SJCRH30 (cell line): ENCODE measurements around the gene TMEM143. TPM values are rescaled to one million over a fixed set of nuclear protein-coding genes. Genes with fewer than 3 reads are reported as not detected.

Source experiments
- DNase-seq, 2 experiments: peaks; one replicate each; pipeline ENCODE4 v3.0.0-alpha.2; 2015 to 2020
- H3K27ac ChIP-seq: fragments of 250-450 bp; sonication (Bioruptor Pico); 2 replicates; pipeline ENCODE4 v1.5.1; 2020; ENCODE audit warnings: mild to moderate bottlenecking, moderate library complexity
- H3K27me3 ChIP-seq: fragments of 250-450 bp; sonication (Bioruptor Pico); 2 replicates; pipeline ENCODE4 v1.5.1; 2020; ENCODE audit warnings: mild to moderate bottlenecking, moderate library complexity
- H3K36me3 ChIP-seq: fragments of 250-450 bp; sonication (Bioruptor Pico); 2 replicates; pipeline ENCODE4 v1.5.1; 2020; ENCODE audit warnings: mild to moderate bottlenecking, moderate library complexity
- H3K4me1 ChIP-seq: fragments of 250-450 bp; sonication (Bioruptor Pico); 2 replicates; pipeline ENCODE4 v1.5.1; 2020; ENCODE audit warnings: mild to moderate bottlenecking, moderate library complexity
- H3K4me3 ChIP-seq: fragments of 250-450 bp; sonication (Bioruptor Pico); 2 replicates; pipeline ENCODE4 v1.5.1; 2020; ENCODE audit warnings: mild to moderate bottlenecking, moderate library complexity
- H3K9me3 ChIP-seq: fragments of 250-450 bp; sonication (Bioruptor Pico); replicated peaks from 2 replicates; pipeline ENCODE4 v1.5.1; 2020; ENCODE audit warnings: mild to moderate bottlenecking, moderate library complexity
- total RNA-seq: library from RNA; depleted of rRNA; stranded (reverse); fragments of >200 nt; shearing (Covaris generic); gene quantifications from 2 replicates; pipeline ENCODE4 v1.2.3, GENCODE V29; 2014

TMEM143 gene
- total RNA-seq, 1 experiment from 2014 or later, result 2.6 TPM

DNA sequence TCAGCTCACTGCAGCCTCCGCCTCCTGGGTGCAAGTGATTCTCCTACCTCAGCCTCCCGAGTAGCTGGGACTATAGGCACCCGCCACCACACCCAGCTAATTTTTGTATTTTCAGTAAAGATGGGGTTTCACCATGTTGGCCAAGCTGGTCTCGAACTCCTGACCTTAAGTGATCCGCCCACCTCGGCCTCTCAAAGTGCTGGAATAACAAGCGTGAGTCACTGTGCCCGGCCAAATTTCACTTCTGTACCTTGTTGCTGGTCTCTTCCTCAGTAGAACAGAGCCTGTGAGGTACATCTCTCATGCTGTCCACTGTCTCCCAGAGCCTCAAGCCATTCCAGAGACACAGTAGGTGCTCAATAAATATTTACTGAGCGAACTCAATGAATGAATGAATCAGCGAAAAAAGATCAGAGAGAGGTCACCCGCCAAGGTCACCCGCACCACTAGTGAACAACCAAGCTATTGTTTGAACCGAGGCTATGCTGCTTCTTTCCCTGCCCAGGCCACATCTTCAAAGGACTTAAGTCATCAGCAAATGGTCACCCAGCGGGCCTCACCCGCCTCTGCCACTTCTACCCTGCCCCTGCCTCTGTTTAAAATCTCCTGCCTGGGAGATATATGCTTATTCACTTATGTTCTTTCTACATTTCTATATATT is 9.3 kb downstream of the TMEM143 start:
- Histone ChIP-seq H3K9me3 (no peaks in the 10 kb centered on the region), H3K27me3 (no peaks in the 10 kb centered on the region)
- DNase-seq, result peak; percentile 60 to 66

DNA sequence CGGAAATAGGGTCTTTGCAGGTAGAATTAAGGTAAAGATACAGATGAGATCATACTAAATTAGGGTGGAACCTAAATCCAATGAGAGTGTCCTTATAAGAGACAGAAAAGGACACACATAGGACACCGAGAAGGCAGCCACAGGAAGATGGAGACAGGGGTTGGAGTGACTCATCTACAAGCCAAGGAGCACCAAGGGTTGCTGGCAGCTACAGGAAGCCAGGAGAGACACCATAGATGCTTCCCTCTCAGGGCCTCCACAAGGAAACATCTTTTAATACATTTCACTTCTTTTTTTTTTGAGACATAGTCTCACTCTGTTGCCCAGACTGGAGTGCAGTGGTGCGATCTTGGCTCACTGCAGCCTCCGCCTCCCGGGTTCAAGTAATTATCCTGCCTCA is 10.1 kb downstream of the TMEM143 start:
- no peak for DNase-seq
- Histone ChIP-seq H3K27me3 (no peaks in the 10 kb centered on the region), H3K4me3 (no peak overlapping the region), H3K36me3 (no peaks in the 10 kb centered on the region), H3K9me3 (no peaks in the 10 kb centered on the region), H3K27ac (no peak overlapping the region), H3K4me1 (0 out of 2 replicates have a peak, but pooled peaks cover 4% of the 10 kb centered on the region)

More for the DNA sequence above, 9.3 kb downstream of the TMEM143 start:
- Histone ChIP-seq H3K4me3 (no peak overlapping the region), H3K4me1 (0 out of 2 replicates have a peak, but pooled peaks cover 4% of the 10 kb centered on the region), H3K27ac (no peak overlapping the region), H3K36me3 (no peaks in the 10 kb centered on the region)

DNA sequence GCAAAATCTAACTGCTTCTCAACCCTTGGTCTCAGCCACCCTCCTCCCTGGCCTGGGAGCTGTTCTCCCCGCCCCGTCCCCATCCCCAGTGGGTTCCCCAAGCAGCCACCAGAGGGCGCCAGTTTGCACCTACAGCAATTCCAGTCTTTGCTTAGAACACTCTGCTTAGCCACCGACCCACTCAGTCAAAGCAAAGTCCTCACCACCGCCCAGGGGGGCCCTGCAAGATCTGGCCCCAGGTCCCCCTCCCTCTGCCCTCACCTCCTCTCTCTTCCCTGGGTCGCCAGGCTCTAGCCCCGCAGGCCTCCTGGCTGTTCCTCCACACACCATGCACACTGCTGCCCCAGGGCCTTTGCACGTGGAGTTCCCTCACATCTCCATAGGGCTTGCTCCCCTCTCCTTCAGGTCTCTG is 12.4 kb downstream of the TMEM143 start:
- H3K27ac ChIP-seq, result no peak overlapping the region
- no peaks in the 10 kb centered on the region for H3K36me3 ChIP-seq
- 0 out of 2 replicates have a peak, but pooled peaks cover 4% of the 10 kb centered on the region for H3K4me1 ChIP-seq
- H3K27me3 ChIP-seq, result no peaks in the 10 kb centered on the region
- DNase-seq, result peak; percentile 70 to 81
- H3K4me3 ChIP-seq, result no peak overlapping the region
- no peaks in the 10 kb centered on the region for H3K9me3 ChIP-seq

DNA sequence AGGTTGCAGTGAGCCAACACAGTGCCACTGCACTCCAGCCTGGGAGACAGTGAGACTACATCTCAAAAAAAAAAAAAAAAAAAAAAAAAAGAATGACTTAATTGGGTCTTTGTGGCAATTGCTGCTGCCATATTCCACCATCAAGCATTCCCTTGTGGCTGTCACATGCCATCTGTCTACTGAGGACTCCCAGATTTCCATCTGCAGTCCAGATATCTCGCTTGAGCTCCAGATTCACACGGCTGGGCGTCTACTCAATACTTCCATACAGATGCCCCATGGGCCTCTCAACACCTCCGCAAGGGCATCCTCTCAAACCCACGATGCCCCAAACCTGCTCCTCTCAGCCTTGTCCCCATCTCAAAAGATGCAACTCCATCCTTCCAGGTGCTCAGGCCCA is 12.9 kb downstream of the TMEM143 start:
- Histone ChIP-seq H3K4me1 (0 out of 2 replicates have a peak, but pooled peaks cover 4% of the 10 kb centered on the region), H3K27me3 (no peaks in the 10 kb centered on the region), H3K36me3 (no peaks in the 10 kb centered on the region), H3K4me3 (no peak overlapping the region), H3K27ac (no peak overlapping the region), H3K9me3 (no peaks in the 10 kb centered on the region)
- DNase-seq, result no peak

DNA sequence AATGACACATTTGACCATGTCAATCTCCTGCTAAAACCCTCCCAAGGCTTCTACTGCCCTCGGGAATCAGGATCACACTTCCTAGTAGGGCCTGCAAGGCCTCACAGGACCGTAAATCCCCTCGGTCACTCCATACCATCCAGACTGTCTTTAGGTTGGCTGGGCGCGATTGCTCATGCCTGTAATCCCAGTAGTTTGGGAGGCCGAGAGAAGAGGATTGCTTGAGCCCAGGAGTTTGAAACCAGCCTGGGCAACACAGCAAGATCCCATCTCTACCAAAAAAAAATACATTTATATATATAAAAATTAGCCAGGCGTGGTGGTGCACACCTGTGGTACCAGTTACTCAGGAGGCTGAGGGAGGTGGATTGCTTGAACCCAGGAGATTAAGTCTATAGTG is 15.0 kb downstream of the TMEM143 start:
- H3K9me3 ChIP-seq, result no peaks in the 10 kb centered on the region
- H3K36me3 ChIP-seq, result no peaks in the 10 kb centered on the region
- DNase-seq, result no peak
- H3K27me3 ChIP-seq, result no peaks in the 10 kb centered on the region
- H3K4me1 ChIP-seq, result no peaks in the 10 kb centered on the region
- no peak overlapping the region for H3K27ac ChIP-seq
- no peak overlapping the region for H3K4me3 ChIP-seq

DNA sequence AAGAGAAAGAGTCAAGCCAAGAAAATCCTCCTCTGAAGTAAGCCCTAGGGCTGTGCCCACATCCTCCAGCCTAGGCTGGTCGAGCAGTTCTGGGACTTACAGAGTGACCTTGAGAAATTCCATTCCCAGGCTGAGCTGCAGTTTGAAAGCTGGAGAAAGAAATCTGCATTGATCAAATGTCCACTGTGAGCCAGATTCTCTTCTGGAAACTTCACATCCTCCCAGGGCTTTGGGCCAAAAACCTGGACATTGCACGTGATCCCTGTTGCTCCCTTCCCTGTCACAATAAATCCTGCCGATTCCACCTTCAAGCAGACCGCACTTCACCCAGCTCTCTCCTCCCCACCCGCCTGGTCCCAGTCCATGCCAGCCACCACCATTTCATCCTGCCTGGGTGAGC is 15.7 kb downstream of the TMEM143 start:
- Histone ChIP-seq H3K4me1 (no peaks in the 10 kb centered on the region), H3K36me3 (no peaks in the 10 kb centered on the region), H3K27me3 (no peaks in the 10 kb centered on the region), H3K9me3 (no peaks in the 10 kb centered on the region), H3K27ac (no peak overlapping the region), H3K4me3 (no peak overlapping the region)
- DNase-seq, result no peak

DNA sequence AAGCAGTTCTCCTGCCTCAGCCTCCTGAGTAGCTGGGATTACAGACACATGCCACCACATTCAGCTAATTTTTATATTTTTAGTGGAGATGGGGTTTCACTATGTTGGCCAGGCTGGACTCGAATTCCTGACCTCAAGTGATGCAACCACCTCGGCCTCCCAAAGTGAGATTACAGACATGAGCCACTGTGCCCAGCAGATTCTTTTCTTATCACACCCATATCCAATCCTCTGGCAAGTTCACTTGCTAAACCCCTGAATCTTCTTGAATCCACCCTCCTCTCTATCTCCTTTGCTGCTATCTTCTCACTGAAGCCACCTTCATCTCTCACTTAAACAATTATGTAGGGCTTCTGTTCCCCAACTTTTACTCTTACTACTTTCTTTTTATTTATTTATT is 17.5 kb downstream of the TMEM143 start:
- Histone ChIP-seq H3K27ac (no peak overlapping the region), H3K4me1 (no peaks in the 10 kb centered on the region), H3K27me3 (no peaks in the 10 kb centered on the region)

DNA sequence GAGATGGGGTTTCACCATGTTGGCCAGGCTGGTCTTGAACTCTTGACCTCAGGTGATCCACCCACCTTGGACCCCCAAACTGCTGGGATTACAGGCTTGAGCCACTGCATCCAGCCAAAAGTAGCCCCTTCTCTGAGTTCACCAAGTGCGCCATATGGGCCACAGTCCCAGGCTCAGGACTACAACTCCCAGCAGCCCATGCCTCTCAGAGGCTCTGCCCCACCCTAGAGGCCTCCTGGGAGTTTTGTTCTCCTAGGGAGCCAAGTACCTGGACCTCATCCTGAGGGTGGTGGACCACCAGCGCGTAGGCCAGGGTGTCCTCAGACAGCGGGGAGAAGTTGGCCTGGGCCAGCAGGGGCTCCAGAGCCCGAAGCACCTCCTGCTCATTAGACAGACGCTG is 18.8 kb downstream of the TMEM143 start:
- H3K4me1 ChIP-seq, result no peaks in the 10 kb centered on the region
- no peak for DNase-seq
- H3K27me3 ChIP-seq, result no peaks in the 10 kb centered on the region

More for the DNA sequence above, 17.5 kb downstream of the TMEM143 start:
- H3K4me3 ChIP-seq, result no peak overlapping the region
- H3K9me3 ChIP-seq, result no peaks in the 10 kb centered on the region
- DNase-seq, result no peak
- H3K36me3 ChIP-seq, result no peaks in the 10 kb centered on the region

DNA sequence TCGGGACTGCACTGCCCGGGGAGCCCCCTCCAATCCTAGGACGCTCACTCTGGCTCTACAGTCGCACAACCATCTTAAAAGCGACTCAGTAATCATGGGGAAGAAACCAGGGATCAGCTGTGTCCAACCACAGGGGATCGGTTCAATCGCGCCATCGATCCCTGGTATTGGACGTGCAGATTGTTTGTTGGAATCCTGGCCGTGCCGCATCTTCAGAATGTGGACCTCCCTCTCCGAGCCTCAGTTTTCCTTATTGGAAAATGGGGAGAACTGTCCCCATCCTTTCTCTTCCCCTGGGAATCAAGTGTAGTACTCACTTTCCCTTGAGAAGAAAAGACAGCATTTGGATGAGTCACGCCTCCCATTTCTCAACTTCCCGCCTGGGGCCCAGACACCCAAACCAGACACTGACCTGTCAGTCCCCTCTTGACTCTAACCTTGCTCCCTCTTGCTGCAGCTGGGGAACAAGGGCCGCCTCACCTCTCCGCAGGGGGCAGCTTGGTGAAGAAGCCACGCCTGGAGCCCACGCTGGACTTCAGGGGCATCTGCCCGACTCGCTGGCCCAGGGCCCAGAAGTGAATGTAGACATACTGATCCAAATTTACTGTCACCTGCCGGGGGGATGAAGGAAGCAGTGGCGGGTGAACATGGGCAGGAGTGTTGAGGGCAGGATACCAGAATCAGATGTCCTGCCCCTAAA is 20.7 kb downstream of the TMEM143 start:
- no peaks in the 10 kb centered on the region for H3K36me3 ChIP-seq
- no peaks in the 10 kb centered on the region for H3K27me3 ChIP-seq
- H3K27ac ChIP-seq, result no peak overlapping the region
- H3K4me1 ChIP-seq, result no peaks in the 10 kb centered on the region
- DNase-seq, result no peak
- no peaks in the 10 kb centered on the region for H3K9me3 ChIP-seq
- H3K4me3 ChIP-seq, result no peak overlapping the region

More for the DNA sequence above, 18.8 kb downstream of the TMEM143 start:
- Histone ChIP-seq H3K36me3 (no peaks in the 10 kb centered on the region), H3K9me3 (no peaks in the 10 kb centered on the region), H3K4me3 (no peak overlapping the region), H3K27ac (no peak overlapping the region)

DNA sequence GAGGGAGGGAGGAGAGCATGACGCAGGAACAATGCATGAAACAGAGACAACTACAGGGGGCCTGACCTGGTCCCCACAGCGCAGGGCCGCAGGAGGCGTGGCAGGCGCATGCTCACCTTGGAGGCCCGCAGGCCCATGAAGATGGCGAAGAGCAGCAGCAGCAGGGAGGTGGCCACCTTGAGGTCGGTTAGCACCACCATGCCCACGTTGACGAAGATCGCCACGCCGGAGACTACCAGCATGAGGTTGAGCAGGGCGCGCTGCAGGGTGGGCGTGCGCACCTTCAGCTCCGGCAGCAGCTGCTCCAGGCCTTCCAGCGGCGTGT is 21.4 kb downstream of the TMEM143 start:
- H3K4me1 ChIP-seq, result no peaks in the 10 kb centered on the region
- no peak overlapping the region for H3K27ac ChIP-seq
- no peaks in the 10 kb centered on the region for H3K36me3 ChIP-seq
- DNase-seq, result no peak
- no peaks in the 10 kb centered on the region for H3K27me3 ChIP-seq
- H3K9me3 ChIP-seq, result no peaks in the 10 kb centered on the region
- no peak overlapping the region for H3K4me3 ChIP-seq

DNA sequence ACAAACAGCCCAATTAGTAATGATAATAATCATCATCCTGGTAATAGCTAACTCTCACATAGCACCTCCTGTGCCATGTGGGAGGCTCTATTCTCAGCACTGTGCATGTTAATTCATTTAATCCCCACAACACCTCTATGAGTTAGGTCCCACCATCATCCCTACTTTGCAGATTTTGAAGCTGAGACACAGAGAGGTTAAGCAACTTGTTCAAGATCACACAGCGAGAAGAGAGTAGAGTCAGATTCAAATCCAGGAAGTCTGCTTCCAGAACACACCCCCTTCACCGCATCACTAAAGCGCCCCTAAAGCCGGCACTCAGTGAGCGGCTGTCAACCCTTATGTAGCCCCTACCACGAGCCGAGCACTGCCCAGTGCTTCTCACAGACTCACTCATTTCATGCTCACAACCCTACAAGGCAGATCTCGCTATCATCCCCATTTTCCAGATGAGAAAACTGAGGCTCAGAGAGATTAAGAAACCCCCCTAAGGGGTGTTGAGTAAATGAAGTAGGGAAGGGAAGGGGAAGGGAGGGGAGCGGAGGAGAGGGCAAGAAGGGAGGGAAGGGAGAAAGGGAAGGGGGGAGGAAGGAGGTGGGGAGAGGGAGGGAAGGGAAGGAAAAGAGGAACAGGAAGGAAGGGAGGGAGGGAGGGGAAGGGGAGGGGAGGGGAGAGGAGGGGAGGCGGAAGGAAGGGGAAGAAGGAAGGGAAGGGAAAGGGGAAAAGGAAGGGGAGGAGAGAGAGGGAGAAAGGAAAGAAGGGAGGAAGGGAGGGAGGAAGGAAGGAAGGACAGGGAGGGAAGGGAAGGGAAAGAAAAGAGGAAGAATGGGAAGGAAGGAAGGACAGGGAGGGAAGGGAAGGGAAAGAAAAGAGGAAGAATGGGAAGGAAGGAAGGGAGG is 22.0 kb downstream of the TMEM143 start:
- Histone ChIP-seq H3K27me3 (no peaks in the 10 kb centered on the region), H3K4me1 (no peaks in the 10 kb centered on the region), H3K27ac (no peak overlapping the region), H3K36me3 (no peaks in the 10 kb centered on the region), H3K9me3 (no peaks in the 10 kb centered on the region), H3K4me3 (no peak overlapping the region)
- no peak for DNase-seq

DNA sequence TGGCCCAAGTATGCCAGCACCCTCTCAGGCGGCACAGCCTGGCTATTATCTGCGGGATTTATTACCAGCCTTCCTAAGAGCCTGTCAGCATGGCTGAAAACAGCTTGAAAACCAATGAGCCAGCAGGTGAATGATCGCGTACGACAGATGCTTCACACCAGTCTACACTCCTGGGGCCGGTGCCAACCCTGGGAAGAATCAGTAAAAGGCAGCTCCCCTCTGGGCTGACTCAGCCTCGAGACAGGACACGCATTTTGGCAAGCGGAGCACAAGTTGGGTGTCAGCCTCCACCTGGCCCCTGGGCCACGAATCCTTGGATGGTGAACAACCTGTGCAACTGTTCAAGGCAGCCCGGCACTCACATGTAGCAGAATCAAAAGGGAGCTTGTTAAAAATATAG is 22.7 kb downstream of the TMEM143 start:
- Histone ChIP-seq H3K9me3 (no peaks in the 10 kb centered on the region), H3K36me3 (no peaks in the 10 kb centered on the region), H3K4me3 (no peak overlapping the region), H3K27me3 (no peaks in the 10 kb centered on the region), H3K4me1 (no peaks in the 10 kb centered on the region), H3K27ac (no peak overlapping the region)
- peak; percentile 45 to 55 for DNase-seq

DNA sequence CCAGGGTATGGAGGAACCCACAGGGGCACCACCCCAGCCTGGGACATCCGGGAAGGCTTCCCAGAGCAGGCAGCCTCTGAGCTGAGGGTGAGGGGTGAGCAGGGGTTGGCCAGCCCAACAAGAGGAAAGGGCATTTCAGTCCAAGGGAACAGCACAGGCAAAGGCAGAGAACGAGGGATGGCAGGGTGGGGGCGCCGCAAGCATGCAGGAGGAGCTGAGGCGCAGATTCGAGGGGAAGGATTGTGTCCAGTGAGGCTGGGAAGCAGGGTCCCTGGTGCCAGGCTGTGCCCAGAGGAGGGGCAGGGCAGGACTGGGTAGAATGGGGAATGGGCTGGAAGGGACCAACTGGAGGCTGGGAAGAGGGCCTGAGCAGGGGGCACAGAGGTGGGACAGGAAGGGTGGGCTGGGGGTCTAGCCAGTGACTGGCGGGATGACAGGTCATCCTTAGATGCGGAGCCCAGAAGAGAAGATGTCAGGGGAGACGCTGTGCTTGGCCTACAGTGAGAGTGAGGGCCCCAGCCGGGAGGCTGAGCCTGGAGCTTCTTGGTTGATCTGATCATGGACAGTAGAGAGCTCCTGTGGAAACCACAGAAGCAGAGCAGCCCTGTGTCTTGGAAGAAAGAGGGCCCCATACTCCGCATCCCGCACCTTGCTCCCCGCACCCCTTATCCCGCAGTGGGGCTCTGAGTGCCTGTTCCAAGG is 24.8 kb downstream of the TMEM143 start:
- no peak overlapping the region for H3K27ac ChIP-seq
- no peaks in the 10 kb centered on the region for H3K36me3 ChIP-seq
- H3K9me3 ChIP-seq, result no peaks in the 10 kb centered on the region
- no peak overlapping the region for H3K4me3 ChIP-seq
- H3K27me3 ChIP-seq, result no peaks in the 10 kb centered on the region
- H3K4me1 ChIP-seq, result no peaks in the 10 kb centered on the region
- no peak for DNase-seq

DNA sequence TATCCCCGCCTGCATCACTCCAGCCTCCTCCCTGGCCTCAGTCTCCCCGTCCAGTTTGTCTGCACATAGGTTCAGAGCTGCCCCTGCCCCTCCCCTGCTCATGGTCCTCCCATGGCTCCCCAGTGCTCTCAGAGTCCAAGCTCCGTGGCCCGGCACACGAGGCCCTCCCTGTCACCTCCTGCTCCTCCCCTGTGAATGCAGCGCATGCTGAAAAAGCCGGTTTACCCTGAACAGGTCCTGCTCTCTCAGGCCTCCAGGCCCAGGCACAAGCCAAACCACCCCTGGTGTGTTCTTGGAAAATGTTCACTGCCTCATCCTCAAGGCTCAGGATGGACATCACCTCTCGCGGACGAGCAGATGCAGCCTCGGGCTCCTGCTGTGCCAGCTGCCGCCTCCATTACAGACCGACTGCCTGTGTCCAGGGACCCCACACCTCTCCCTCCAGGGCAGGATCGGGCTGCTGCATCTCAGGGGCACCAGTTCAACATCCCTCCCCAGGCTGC is 25.4 kb downstream of the TMEM143 start:
- Histone ChIP-seq H3K9me3 (no peaks in the 10 kb centered on the region), H3K4me3 (no peak overlapping the region), H3K4me1 (no peaks in the 10 kb centered on the region), H3K27ac (no peak overlapping the region), H3K36me3 (no peaks in the 10 kb centered on the region), H3K27me3 (no peaks in the 10 kb centered on the region)
- no peak for DNase-seq
